IMR-90 (cell line): ENCODE data around the gene MXD4. TPM values are rescaled to one million over a fixed set of nuclear protein-coding genes. Genes with fewer than 3 reads are reported as not detected.

ENCODE experiments used
- ATAC-seq: fragments of 200-7000 bp; cut with Tn5 transposase; 2 replicates; pipeline ENCODE4 v1.9.1; 2020; ENCODE audit warnings: low read depth, mild to moderate bottlenecking, moderate library complexity
- BruUV-seq: library from RNA; stranded (reverse); fragments of 400-500 nt; replicated peaks from 2 replicates; lab custom pipeline; 2021; lab: Mats Ljungman, UMichigan
- CTCF ChIA-PET: fragments of 300-600 bp; formaldehyde crosslinking; extraction: SDS; loops from one replicate; lab custom pipeline; 2021; ENCODE audit warnings: antibody characterized with exemption; lab: Yijun Ruan, JAX
- POLR2A ChIA-PET: fragments of 300-600 bp; sonication (Branson Sonifier 250); formaldehyde crosslinking; loops from one replicate; lab custom pipeline; 2022; ENCODE audit warnings: antibody characterized with exemption; ENCODE audit not compliant: unreplicated experiment; lab: Charles Lee
- DNase-seq: peaks from one replicate; pipeline ENCODE4 v3.0.0; 2013
- H2AFZ ChIP-seq: replicated peaks from 2 replicates; pipeline ENCODE3; 2013; ENCODE audit warnings: low read length, mild to moderate bottlenecking; ENCODE audit not compliant: poor library complexity
- H2AK5ac ChIP-seq: 2 replicates; pipeline ENCODE4 v1.6.1; 2013; ENCODE audit warnings: low read depth, low read length, inconsistent platforms
- H2AK9ac ChIP-seq: replicated peaks from 2 replicates; pipeline ENCODE3; 2013; ENCODE audit warnings: mild to moderate bottlenecking, low read depth, low read length, moderate library complexity; ENCODE audit not compliant: poor library complexity
- H2BK120ac ChIP-seq: 2 replicates; pipeline ENCODE4 v1.6.1; 2013; ENCODE audit warnings: low read depth, low read length, inconsistent platforms
- H2BK15ac ChIP-seq: 3 replicates; pipeline ENCODE4 v1.6.1; 2013; ENCODE audit warnings: low read depth, low read length, inconsistent platforms
- H2BK20ac ChIP-seq: 2 replicates; pipeline ENCODE4 v1.6.1; 2013; ENCODE audit warnings: low read depth, mild to moderate bottlenecking, inconsistent platforms, low read length, moderate library complexity
- H2BK5ac ChIP-seq: 2 replicates; pipeline ENCODE4 v1.6.1; 2013; ENCODE audit warnings: mild to moderate bottlenecking, low read depth, low read length, inconsistent platforms; ENCODE audit not compliant: poor library complexity, severe bottlenecking
- H3K14ac ChIP-seq: replicated peaks from 2 replicates; pipeline ENCODE4 v1.6.1; 2013; ENCODE audit warnings: low read depth, low read length, inconsistent platforms
- H3K18ac ChIP-seq: 2 replicates; pipeline ENCODE4 v1.6.1; 2013; ENCODE audit warnings: low read depth, low read length, control low read depth
- H3K23ac ChIP-seq: 2 replicates; pipeline ENCODE4 v1.6.1; 2013; ENCODE audit warnings: low read depth, low read length, inconsistent platforms
- H3K27ac ChIP-seq: 2 replicates; pipeline ENCODE4 v1.5.1; 2013; ENCODE audit warnings: mild to moderate bottlenecking, control low read depth, low read length; ENCODE audit not compliant: insufficient read depth
- H3K27me3 ChIP-seq: 2 replicates; pipeline ENCODE4 v1.6.1; 2013; ENCODE audit warnings: low read length; ENCODE audit not compliant: control insufficient read depth, insufficient read depth
- H3K36me3 ChIP-seq: 2 replicates; pipeline ENCODE4 v1.6.1; 2013; ENCODE audit warnings: low read length, mixed read lengths; ENCODE audit not compliant: control insufficient read depth, insufficient read depth
- H3K4ac ChIP-seq: 2 replicates; pipeline ENCODE4 v1.6.1; 2013; ENCODE audit warnings: low read depth, low read length, inconsistent platforms
- H3K4me1 ChIP-seq: 2 replicates; pipeline ENCODE4 v1.6.1; 2013; ENCODE audit warnings: low read length, mixed read lengths; ENCODE audit not compliant: control insufficient read depth, insufficient read depth
- H3K4me2 ChIP-seq: 2 replicates; pipeline ENCODE4 v1.6.1; 2013; ENCODE audit warnings: low read depth, mild to moderate bottlenecking, control low read depth, low read length, moderate library complexity
- H3K4me3 ChIP-seq: 2 replicates; pipeline ENCODE4 v1.5.1; 2013; ENCODE audit warnings: low read depth, mild to moderate bottlenecking, control low read depth, low read length, moderate library complexity; ENCODE audit not compliant: insufficient read depth
- H3K56ac ChIP-seq: 2 replicates; pipeline ENCODE4 v1.6.1; 2013; ENCODE audit warnings: low read length, inconsistent platforms; ENCODE audit not compliant: insufficient read depth; ENCODE audit errors: extremely low read depth
- H3K79me1 ChIP-seq, 2 experiments: 2 replicates each; pipeline ENCODE4 v1.6.1; 2013; ENCODE audit warnings: low read length in 2 of 2, inconsistent platforms in 1 of 2, low read depth in 1 of 2
- H3K9ac ChIP-seq: 2 replicates; pipeline ENCODE4 v1.6.1; 2013; ENCODE audit warnings: low read depth, low read length, control low read depth
- H3K9me1 ChIP-seq: 2 replicates; pipeline ENCODE4 v1.6.1; 2013; ENCODE audit warnings: low read length, inconsistent platforms; ENCODE audit not compliant: insufficient read depth
- H3K9me3 ChIP-seq: 2 replicates; pipeline ENCODE4 v1.6.1; 2013; ENCODE audit warnings: low read length; ENCODE audit not compliant: control insufficient read depth, insufficient read depth
- H4K20me1 ChIP-seq: 2 replicates; pipeline ENCODE4 v1.6.1; 2013; ENCODE audit warnings: low read length, inconsistent platforms; ENCODE audit not compliant: insufficient read depth
- H4K5ac ChIP-seq: 2 replicates; pipeline ENCODE4 v1.6.1; 2013; ENCODE audit warnings: mild to moderate bottlenecking, low read depth, low read length, control low read depth
- H4K8ac ChIP-seq, 2 experiments: 2 replicates each; pipeline ENCODE4 v1.6.1; 2013; ENCODE audit warnings: low read depth in 2 of 2, low read length in 2 of 2, control low read depth in 1 of 2, inconsistent platforms in 1 of 2
- H4K91ac ChIP-seq: 2 replicates; pipeline ENCODE4 v1.6.1; 2013; ENCODE audit warnings: low read depth, low read length, inconsistent platforms; ENCODE audit not compliant: insufficient read depth
- BHLHE40 ChIP-seq: fragments of 150-350 bp; IDR thresholded peaks from 2 replicates; pipeline ENCODE4 v1.6.1; 2016; ENCODE audit warnings: mild to moderate bottlenecking, low read depth, low read length
- CEBPB ChIP-seq: IDR thresholded peaks from 2 replicates; pipeline ENCODE4 v1.6.1; 2012; ENCODE audit warnings: low read depth, low read length, improper control_type of control experiment
- CHD1 ChIP-seq: IDR thresholded peaks from 2 replicates; pipeline ENCODE4 v1.6.1; 2012; ENCODE audit warnings: low read depth, low read length, improper control_type of control experiment
- CTCF ChIP-seq: conservative IDR thresholded peaks from 2 replicates; pipeline ENCODE4 v1.5.1; 2012; ENCODE audit warnings: mild to moderate bottlenecking, low read depth, low read length, improper control_type of control experiment
- ELK1 ChIP-seq: fragments of 150-350 bp; IDR thresholded peaks from 2 replicates; pipeline ENCODE4 v1.6.1; 2016; ENCODE audit warnings: low read depth, mild to moderate bottlenecking, low read length, moderate library complexity, borderline replicate concordance
- FOS ChIP-seq: fragments of 150-350 bp; IDR thresholded peaks from 2 replicates; pipeline ENCODE4 v1.6.1; 2016; ENCODE audit warnings: low read depth, low read length
- MAFK ChIP-seq: IDR thresholded peaks from 2 replicates; pipeline ENCODE4 v1.6.1; 2012; ENCODE audit warnings: low read depth, low read length, improper control_type of control experiment
- MAZ ChIP-seq: IDR thresholded peaks from 2 replicates; pipeline ENCODE4 v1.6.1; 2012; ENCODE audit warnings: low read depth, mild to moderate bottlenecking, low read length, improper control_type of control experiment, moderate library complexity, borderline replicate concordance
- MXI1 ChIP-seq: IDR thresholded peaks from 2 replicates; pipeline ENCODE4 v1.6.1; 2012; ENCODE audit warnings: low read depth, mild to moderate bottlenecking, low read length, moderate library complexity, borderline replicate concordance
- NFE2L2 ChIP-seq: fragments of 150-350 bp; IDR thresholded peaks from 2 replicates; pipeline ENCODE4 v1.6.1; 2016; ENCODE audit warnings: low read depth, mild to moderate bottlenecking, low read length
- POLR2A ChIP-seq: IDR thresholded peaks from 2 replicates; pipeline ENCODE4 v1.6.1; 2012; ENCODE audit warnings: mild to moderate bottlenecking, low read depth, low read length
- RAD21 ChIP-seq: IDR thresholded peaks from 2 replicates; pipeline ENCODE4 v1.6.1; 2012; ENCODE audit warnings: low read length, improper control_type of control experiment
- RCOR1 ChIP-seq: IDR thresholded peaks from 2 replicates; pipeline ENCODE4 v1.6.1; 2012; ENCODE audit warnings: mild to moderate bottlenecking, low read length, improper control_type of control experiment; ENCODE audit not compliant: insufficient replicate concordance
- RFX5 ChIP-seq: IDR thresholded peaks from 2 replicates; pipeline ENCODE4 v1.8.0; 2012; ENCODE audit warnings: low read depth, mild to moderate bottlenecking, low read length, moderate library complexity
- SMC3 ChIP-seq: fragments of 150-350 bp; IDR thresholded peaks from 2 replicates; pipeline ENCODE4 v1.6.1; 2016; ENCODE audit warnings: low read depth, mild to moderate bottlenecking, antibody characterized with exemption, low read length, moderate library complexity
- WGBS, 2 experiments: methylation state at CpG; one replicate each; pipeline versions ENCODE4 v1.1.5 to v1.1.7; 2013; ENCODE audit warnings: missing lambda C conversion rate in 2 of 2; ENCODE audit not compliant: insufficient read length in 1 of 2; ENCODE audit errors: extremely low coverage in 2 of 2; 5-methylcytosine and 5-hydroxymethylcytosine counted together
- dilution Hi-C: fragments of 300-500 bp; cut with HindIII; formaldehyde crosslinking; loops from one replicate; pipeline ENCODE4 v1.14.3; 2018; ENCODE audit warnings: low sequenced_read_pairs; ENCODE audit not compliant: unreplicated experiment
- in situ Hi-C: fragments of 300-500 bp; cut with MboI; formaldehyde crosslinking; loops from 3 replicates; pipeline ENCODE4 v1.14.3; 2019; ENCODE audit warnings: low sequenced_read_pairs, inconsistent platforms, mixed read lengths
- intact Hi-C: fragments of 100-400 bp; cut with micrococcal nuclease; formaldehyde crosslinking; loops from 2 replicates; pipeline ENCODE4 v1.10.0; 2022
- polyA plus RNA-seq, 3 experiments: library from polyadenylated mRNA; depleted of rRNA; stranded (reverse); fragments of >200 nt; gene quantifications; 2 replicates each; pipeline ENCODE4 v1.2.3, GENCODE V29; 2012; ENCODE audit warnings: low replicate concordance in 1 of 3
- total RNA-seq: library from RNA; depleted of rRNA; stranded (reverse); fragments of >200 nt; gene quantifications from 2 replicates; pipeline ENCODE4 v1.2.3, GENCODE V29; 2012
- TF ChIP-seq, protein P1 (sequence below): fragments of 150-350 bp; IDR thresholded peaks from 2 replicates; pipeline ENCODE4 v1.6.1; 2017; ENCODE audit warnings: mild to moderate bottlenecking, antibody characterized with exemption, low read length, low read depth

Gene MXD4
- total and polyA plus RNA-seq, 2 of the 4 experiments (the other 2 are of a cell fraction) = 22.8 to 54.4 TPM

DNA sequence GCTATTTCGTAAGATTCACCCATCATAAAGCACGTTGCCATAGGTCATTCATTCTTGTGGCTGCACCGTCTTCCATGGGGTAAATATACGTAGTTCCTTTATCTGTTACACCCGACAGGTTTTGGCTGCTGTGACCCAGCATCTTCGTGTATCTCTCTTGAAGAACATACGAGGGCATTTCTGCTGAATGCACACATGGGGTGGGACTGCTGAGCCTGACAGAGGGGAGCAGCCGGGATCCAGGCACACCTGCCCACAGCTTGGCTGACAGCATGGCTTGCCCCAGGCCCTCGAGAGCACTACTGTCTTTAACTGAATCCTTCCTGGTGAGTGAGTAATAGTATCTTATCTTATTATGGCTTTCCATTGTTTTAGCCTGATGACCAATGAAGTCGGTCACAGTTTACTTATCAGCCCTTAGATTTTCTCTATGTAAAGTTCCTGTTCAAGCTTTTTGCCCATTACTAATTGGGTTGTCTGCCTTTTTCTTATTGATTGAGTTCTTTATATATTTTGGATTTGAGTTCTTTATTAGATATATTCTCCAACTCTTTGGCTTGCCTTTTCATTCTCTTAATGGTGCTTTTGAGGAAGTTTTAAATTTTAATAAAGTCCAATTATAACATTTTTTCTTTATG, 45.0 kb upstream of the MXD4 start:
- no peaks in the 10 kb centered on the region for H3K79me1 ChIP-seq
- no peak for DNase-seq
- peaks cover 2% of the 10 kb centered on the region; the same call in 1 of the 2 replicates for H3K4me1 ChIP-seq
- H3K4me2 ChIP-seq = no peak overlapping the region
- H3K9me1 ChIP-seq = no peaks in the 10 kb centered on the region
- H3K14ac ChIP-seq = no peak overlapping the region
- no peak overlapping the region for H2AK5ac ChIP-seq
- no peak for ATAC-seq
- no peaks in the 10 kb centered on the region for H3K36me3 ChIP-seq
- no peaks in the 10 kb centered on the region for H4K20me1 ChIP-seq
- H3K56ac ChIP-seq = no peak overlapping the region
- H4K5ac ChIP-seq = no peak overlapping the region
- no peak overlapping the region for H3K9ac ChIP-seq
- no peak overlapping the region for H3K4me3 ChIP-seq
- H3K18ac ChIP-seq = no peak overlapping the region
- intact Hi-C loops = no loop called here
- ChIA-PET CTCF (no interaction called here), POLR2A (no interaction called here)
- H2BK5ac ChIP-seq = no peak overlapping the region
- TF ChIP-seq CTCF = no peak
- no peak for TF ChIP-seq FOS
- no peak for TF ChIP-seq RAD21
- TF ChIP-seq ELK1 = no peak
- TF ChIP-seq, protein P1, sequence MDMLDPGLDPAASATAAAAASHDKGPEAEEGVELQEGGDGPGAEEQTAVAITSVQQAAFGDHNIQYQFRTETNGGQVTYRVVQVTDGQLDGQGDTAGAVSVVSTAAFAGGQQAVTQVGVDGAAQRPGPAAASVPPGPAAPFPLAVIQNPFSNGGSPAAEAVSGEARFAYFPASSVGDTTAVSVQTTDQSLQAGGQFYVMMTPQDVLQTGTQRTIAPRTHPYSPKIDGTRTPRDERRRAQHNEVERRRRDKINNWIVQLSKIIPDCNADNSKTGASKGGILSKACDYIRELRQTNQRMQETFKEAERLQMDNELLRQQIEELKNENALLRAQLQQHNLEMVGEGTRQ = no peak
- no peak for TF ChIP-seq RCOR1
- TF ChIP-seq RFX5 = no peak
- no peak for TF ChIP-seq SMC3
- TF ChIP-seq POLR2A = no peak
- TF ChIP-seq MAZ = no peak
- no peak for TF ChIP-seq CEBPB
- no peak for TF ChIP-seq MXI1
- no peak for TF ChIP-seq BHLHE40
- TF ChIP-seq CHD1 = no peak
- TF ChIP-seq NFE2L2 = no peak
- no peak for TF ChIP-seq MAFK
- H2BK120ac ChIP-seq = no peak overlapping the region
- in situ Hi-C loops = no loop called here
- H3K9me3 ChIP-seq = peaks cover 14% of the 10 kb centered on the region
- dilution Hi-C loops = no loop called here
- no peak overlapping the region for H3K27ac ChIP-seq
- WGBS, 2 experiments = 68% methylated on average over 7 of the region's 10 CpGs; no CpG with 5 or more reads in 1 of the 2 experiments
- H2AK9ac ChIP-seq = no peak overlapping the region
- no peak overlapping the region for H4K8ac ChIP-seq
- H4K91ac ChIP-seq = no peak overlapping the region
- H2BK20ac ChIP-seq = no peak overlapping the region
- H3K4ac ChIP-seq = no peak overlapping the region
- no TSS peak for BruUV-seq
- peaks cover 11% of the 10 kb centered on the region for H3K27me3 ChIP-seq
- no peak overlapping the region for H3K23ac ChIP-seq
- no peak overlapping the region for H2BK15ac ChIP-seq
- no peak overlapping the region for H2AFZ ChIP-seq
